GM23338 (cell line): ENCODE results near the gene ST6GALNAC1. TPM values are rescaled to one million over a fixed set of nuclear protein-coding genes. Genes with fewer than 3 reads are reported as not detected.
"Not testable (repeated sequence)": the region's sequence is repeated elsewhere in the genome, so short reads cannot be mapped to it uniquely, and the experiment has no call there.

Source experiments
- ATAC-seq: fragments of 200-7000 bp; cut with Tn5 transposase; 3 replicates; pipeline ENCODE4 v1.9.1; 2020
- DNase-seq: peaks from one replicate; pipeline ENCODE4 v3.0.0-alpha.2; 2015; ENCODE audit warnings: low spot score
- H2AFZ ChIP-seq: fragments of 200-600 bp; sonication (generic); 2 replicates; pipeline ENCODE4 v1.8.0; 2016; ENCODE audit warnings: antibody characterized with exemption, mild to moderate bottlenecking, moderate library complexity
- H3F3A ChIP-seq: fragments of 200-600 bp; sonication (generic); replicated peaks from 2 replicates; pipeline ENCODE4 v1.8.0; 2017; ENCODE audit warnings: antibody characterized with exemption, mixed run types, low read depth
- H3K27ac ChIP-seq: fragments of 200-600 bp; sonication (generic); 2 replicates; pipeline ENCODE4 v1.6.1; 2016; ENCODE audit warnings: low read depth
- H3K27me3 ChIP-seq: fragments of 200-600 bp; sonication (generic); 2 replicates; pipeline ENCODE4 v1.8.0; 2016; ENCODE audit warnings: mild to moderate bottlenecking, mixed run types, moderate library complexity; ENCODE audit not compliant: insufficient read depth
- H3K36me3 ChIP-seq: fragments of 200-600 bp; sonication (generic); 2 replicates; pipeline ENCODE4 v1.8.0; 2016; ENCODE audit warnings: mild to moderate bottlenecking; ENCODE audit not compliant: insufficient read depth
- H3K4me1 ChIP-seq: fragments of 200-600 bp; sonication (generic); 2 replicates; pipeline ENCODE4 v1.8.0; 2016; ENCODE audit warnings: mild to moderate bottlenecking, moderate library complexity; ENCODE audit not compliant: insufficient read depth
- H3K4me2 ChIP-seq: fragments of 200-600 bp; sonication (generic); 2 replicates; pipeline ENCODE4 v1.7.1; 2017; ENCODE audit warnings: mixed run types
- H3K4me3 ChIP-seq: fragments of 200-600 bp; sonication (generic); 2 replicates; pipeline ENCODE4 v1.6.1; 2016; ENCODE audit warnings: mixed run types
- H3K79me2 ChIP-seq: fragments of 200-600 bp; sonication (generic); replicated peaks from 2 replicates; pipeline ENCODE4 v1.8.0; 2017; ENCODE audit warnings: mild to moderate bottlenecking; ENCODE audit not compliant: insufficient read depth
- H3K9me2 ChIP-seq: fragments of 200-600 bp; sonication (generic); 2 replicates; pipeline ENCODE4 v1.8.0; 2017; ENCODE audit not compliant: insufficient read depth
- H4K20me1 ChIP-seq: fragments of 200-600 bp; sonication (generic); replicated peaks from 2 replicates; pipeline ENCODE4 v1.8.0; 2017; ENCODE audit warnings: mild to moderate bottlenecking; ENCODE audit not compliant: insufficient read depth
- H3K27ac Mint-ChIP-seq: 2 replicates; pipeline ENCODE4 v1.8.0; 2020; ENCODE audit warnings: inconsistent platforms, mild to moderate bottlenecking, moderate library complexity, mixed read lengths
- H3K27me3 Mint-ChIP-seq: 3 replicates; pipeline ENCODE4 v1.8.0; 2022; ENCODE audit warnings: low read depth, mild to moderate bottlenecking, moderate library complexity, mixed read lengths, inconsistent platforms; ENCODE audit not compliant: insufficient read depth, poor library complexity
- H3K36me3 Mint-ChIP-seq: 3 replicates; pipeline ENCODE4 v1.8.0; 2021; ENCODE audit warnings: low read depth, mild to moderate bottlenecking, inconsistent platforms, moderate library complexity, mixed read lengths
- H3K4me1 Mint-ChIP-seq: 3 replicates; pipeline ENCODE4 v1.8.0; 2020; ENCODE audit warnings: mild to moderate bottlenecking, inconsistent platforms, mixed read lengths
- H3K4me3 Mint-ChIP-seq: 3 replicates; pipeline ENCODE4 v1.8.0; 2021; ENCODE audit warnings: moderate library complexity, mild to moderate bottlenecking, inconsistent platforms, mixed read lengths
- H3K9me3 Mint-ChIP-seq: 3 replicates; pipeline ENCODE4 v1.8.0; 2020; ENCODE audit warnings: moderate library complexity, mild to moderate bottlenecking, inconsistent platforms, mixed read lengths
- CTCF ChIP-seq, 2 experiments: fragments of 200-600 bp in 1 of 2; sonication (generic) in 1 of 2; conservative IDR thresholded peaks; 2 replicates each; pipeline versions ENCODE4 v1.5.1 to v1.6.1; 2016 to 2017; ENCODE audit warnings: antibody characterized with exemption in 2 of 2, low read depth in 2 of 2, mild to moderate bottlenecking in 2 of 2, moderate library complexity in 1 of 2
- ETS1 ChIP-seq: IDR thresholded peaks from 2 replicates; pipeline ENCODE4 v1.6.1; 2016; ENCODE audit warnings: antibody characterized with exemption
- POLR2AphosphoS5 ChIP-seq: IDR thresholded peaks from 2 replicates; pipeline ENCODE4 v1.6.1; 2016; ENCODE audit warnings: antibody characterized with exemption, low read depth
- ZNF331 ChIP-seq: fragments of 250-450 bp; sonication (Bioruptor Pico); IDR thresholded peaks from 2 replicates; pipeline ENCODE4 v1.5.0; 2020; ENCODE audit warnings: low read depth, mild to moderate bottlenecking, moderate library complexity
- ZNF462 ChIP-seq: fragments of 250-450 bp; sonication (Bioruptor Pico); IDR thresholded peaks from 2 replicates; pipeline ENCODE4 v1.5.0; 2020; ENCODE audit warnings: mild to moderate bottlenecking, moderate library complexity
- polyA plus RNA-seq: library from polyadenylated mRNA; unstranded; fragments of >200 nt; fragmentation: Nextera tagmentation; extraction: Ambion mirVana; gene quantifications from 2 replicates; pipeline ENCODE4 v1.2.1, GENCODE V29; 2016
- total RNA-seq: library from RNA; depleted of rRNA; stranded (reverse); fragments of >200 nt; shearing (Covaris generic); gene quantifications from 2 replicates; pipeline ENCODE4 v1.2.3, GENCODE V29; 2014

ST6GALNAC1 gene
- total and polyA plus RNA-seq, 2 experiments from 2014 or later: not detected

GRCh38 chr17:76614912-76615617 lies 28.5 kb downstream of the ST6GALNAC1 start:
- DNase-seq (no peak), ATAC-seq (no peak)
- H3K36me3 Mint-ChIP-seq: peaks cover 26% of the 10 kb centered on the region
- H3K4me1 ChIP-seq: no peaks in the 10 kb centered on the region
- no peaks in the 10 kb centered on the region for H3K27me3 ChIP-seq
- H3F3A ChIP-seq: no peaks in the 10 kb centered on the region
- H3K9me3 Mint-ChIP-seq: peaks cover 64% of the 10 kb centered on the region
- H3K27ac ChIP-seq: no peak overlapping the region
- H3K4me3 ChIP-seq: no peak overlapping the region
- H4K20me1 ChIP-seq: no peaks in the 10 kb centered on the region
- H3K4me1 Mint-ChIP-seq: no peaks in the 10 kb centered on the region
- no peak overlapping the region for H3K4me2 ChIP-seq
- no peak overlapping the region for H2AFZ ChIP-seq
- peaks cover 2% of the 10 kb centered on the region for H3K27me3 Mint-ChIP-seq
- H3K9me2 ChIP-seq: no peaks in the 10 kb centered on the region
- TF ChIP-seq ETS1 (no peak), ZNF462 (CRISPR knock-in tag) (no peak), ZNF331 (CRISPR knock-in tag) (no peak), CTCF (conservative IDR thresholded peaks at IDR 0.05; ENCODE audit: low read depth in 2 of 2) (no peak), POLR2AphosphoS5 (no peak)
- no peaks in the 10 kb centered on the region for H3K36me3 ChIP-seq
- H3K27ac Mint-ChIP-seq: no peak overlapping the region
- no peak overlapping the region for H3K4me3 Mint-ChIP-seq
- H3K79me2 ChIP-seq: no peaks in the 10 kb centered on the region

- not testable (repeated sequence) for H2AFZ ChIP-seq
Measured at GRCh38 chr17:76614064-76614759, 29.3 kb downstream of the ST6GALNAC1 start.

More at GRCh38 chr17:76614064-76614759, 29.3 kb downstream of the ST6GALNAC1 start:
- not testable (repeated sequence) for H3K4me1 Mint-ChIP-seq, H3K27ac Mint-ChIP-seq, H3K27ac ChIP-seq, H3K79me2 ChIP-seq, H3K4me3 ChIP-seq, H4K20me1 ChIP-seq, H3K27me3 ChIP-seq, ATAC-seq, H3K4me3 Mint-ChIP-seq, H3K9me2 ChIP-seq, H3K4me2 ChIP-seq, H3K4me1 ChIP-seq, H3F3A ChIP-seq, DNase-seq, H3K36me3 ChIP-seq, H3K27me3 Mint-ChIP-seq
- H3K9me3 Mint-ChIP-seq: peaks cover 67% of the 10 kb centered on the region
- peaks cover 29% of the 10 kb centered on the region for H3K36me3 Mint-ChIP-seq
